Left ventricle myocardium inferior (tissue), 1 donor: Measurements from ENCODE around the gene NACC2. TPM values are rescaled to one million over a fixed set of nuclear protein-coding genes. Genes with fewer than 3 reads are reported as not detected.

ENCODE experiments used
- DNase-seq: peaks from one replicate; pipeline ENCODE4 v3.0.0-alpha.2; 2020
- H3K27ac ChIP-seq: fragments of 200-600 bp; replicated peaks from 2 replicates; pipeline ENCODE4 v1.8.0; 2021
- H3K27me3 ChIP-seq: fragments of 200-600 bp; 2 replicates; pipeline ENCODE4 v1.8.0; 2021; ENCODE audit warnings: low read depth
- H3K36me3 ChIP-seq: fragments of 200-600 bp; 2 replicates; pipeline ENCODE4 v1.8.0; 2021
- H3K4me1 ChIP-seq: fragments of 200-600 bp; 2 replicates; pipeline ENCODE4 v1.8.0; 2021
- H3K4me3 ChIP-seq: fragments of 200-600 bp; 2 replicates; pipeline ENCODE4 v1.8.0; 2021; ENCODE audit warnings: mild to moderate bottlenecking, moderate library complexity
- H3K9me3 ChIP-seq: fragments of 200-600 bp; replicated peaks from 2 replicates; pipeline ENCODE4 v1.8.0; 2021
- intact Hi-C: fragments of 100-400 bp; cut with micrococcal nuclease; formaldehyde crosslinking; loops from one replicate; pipeline ENCODE4 v1.11.0; 2022
- total RNA-seq: library from RNA; stranded (reverse); fragmentation: NEBNext Ultra II Directional; extraction: Animal tissue kit (Norgen Biotek cat#: 25700); gene quantifications from one replicate; pipeline ENCODE4 v1.2.1, GENCODE V29; 2021
- TF ChIP-seq, protein P1 (sequence below): fragments of 200-600 bp; IDR thresholded peaks from 2 replicates; pipeline ENCODE4 v1.8.0; 2021; ENCODE audit warnings: antibody characterized with exemption, mild to moderate bottlenecking, borderline replicate concordance
- donor health status: DM: no; HTN: yes; CAD: no; lungs with severe emphysema.

The NACC2 gene
- total RNA-seq, 1 donor from 2014 or later = 29.5 TPM

DNA sequence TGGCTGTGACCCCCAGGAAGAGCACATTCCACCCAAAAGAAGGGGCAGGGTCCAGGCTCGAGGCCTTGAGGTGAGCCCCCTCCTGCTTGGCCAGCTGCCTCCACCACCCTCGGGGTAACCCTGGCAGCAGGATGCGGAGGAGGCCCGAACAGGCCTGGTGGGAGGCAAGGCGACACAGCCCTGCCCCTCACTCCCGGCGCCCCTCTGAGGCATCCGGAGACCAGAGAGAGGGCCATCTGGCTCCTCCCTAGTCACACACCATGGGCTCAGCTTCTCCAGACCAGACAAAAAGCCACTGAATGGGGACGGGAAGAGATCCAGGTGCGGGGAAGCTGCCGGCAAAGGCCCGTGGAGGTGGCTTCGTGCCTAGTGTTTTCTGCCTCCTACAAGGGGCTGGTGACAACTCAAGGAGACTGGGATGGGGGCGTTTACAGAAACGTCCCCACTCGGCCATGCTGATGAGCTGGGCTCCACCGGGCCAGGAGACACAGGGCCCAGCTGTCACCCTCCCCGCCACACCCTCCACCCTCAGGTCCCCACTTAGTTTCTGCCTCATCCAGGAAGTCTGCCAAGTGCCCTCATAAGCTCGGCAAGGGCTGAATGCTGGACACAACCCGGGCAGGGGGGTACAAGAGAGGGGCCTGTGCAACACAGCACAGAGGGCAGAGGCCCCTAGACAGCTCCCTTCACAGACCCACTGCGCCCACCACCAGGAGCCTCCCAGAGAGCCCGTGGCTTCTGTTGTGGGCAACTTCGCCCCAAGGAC lies 41.9 kb downstream of the NACC2 start:
- H3K9me3 ChIP-seq = no peaks in the 10 kb centered on the region
- H3K27ac ChIP-seq = peak overlapping the region; percentile 88
- TF ChIP-seq, protein P1, sequence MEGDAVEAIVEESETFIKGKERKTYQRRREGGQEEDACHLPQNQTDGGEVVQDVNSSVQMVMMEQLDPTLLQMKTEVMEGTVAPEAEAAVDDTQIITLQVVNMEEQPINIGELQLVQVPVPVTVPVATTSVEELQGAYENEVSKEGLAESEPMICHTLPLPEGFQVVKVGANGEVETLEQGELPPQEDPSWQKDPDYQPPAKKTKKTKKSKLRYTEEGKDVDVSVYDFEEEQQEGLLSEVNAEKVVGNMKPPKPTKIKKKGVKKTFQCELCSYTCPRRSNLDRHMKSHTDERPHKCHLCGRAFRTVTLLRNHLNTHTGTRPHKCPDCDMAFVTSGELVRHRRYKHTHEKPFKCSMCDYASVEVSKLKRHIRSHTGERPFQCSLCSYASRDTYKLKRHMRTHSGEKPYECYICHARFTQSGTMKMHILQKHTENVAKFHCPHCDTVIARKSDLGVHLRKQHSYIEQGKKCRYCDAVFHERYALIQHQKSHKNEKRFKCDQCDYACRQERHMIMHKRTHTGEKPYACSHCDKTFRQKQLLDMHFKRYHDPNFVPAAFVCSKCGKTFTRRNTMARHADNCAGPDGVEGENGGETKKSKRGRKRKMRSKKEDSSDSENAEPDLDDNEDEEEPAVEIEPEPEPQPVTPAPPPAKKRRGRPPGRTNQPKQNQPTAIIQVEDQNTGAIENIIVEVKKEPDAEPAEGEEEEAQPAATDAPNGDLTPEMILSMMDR = no peak
- no peak for DNase-seq
- intact Hi-C loops = no loop called here
- H3K27me3 ChIP-seq = no peaks in the 10 kb centered on the region
- H3K4me1 ChIP-seq = peaks cover 78% of the 10 kb centered on the region
- peak overlapping the region; percentile 69 for H3K4me3 ChIP-seq
- peaks cover 21% of the 10 kb centered on the region for H3K36me3 ChIP-seq

DNA sequence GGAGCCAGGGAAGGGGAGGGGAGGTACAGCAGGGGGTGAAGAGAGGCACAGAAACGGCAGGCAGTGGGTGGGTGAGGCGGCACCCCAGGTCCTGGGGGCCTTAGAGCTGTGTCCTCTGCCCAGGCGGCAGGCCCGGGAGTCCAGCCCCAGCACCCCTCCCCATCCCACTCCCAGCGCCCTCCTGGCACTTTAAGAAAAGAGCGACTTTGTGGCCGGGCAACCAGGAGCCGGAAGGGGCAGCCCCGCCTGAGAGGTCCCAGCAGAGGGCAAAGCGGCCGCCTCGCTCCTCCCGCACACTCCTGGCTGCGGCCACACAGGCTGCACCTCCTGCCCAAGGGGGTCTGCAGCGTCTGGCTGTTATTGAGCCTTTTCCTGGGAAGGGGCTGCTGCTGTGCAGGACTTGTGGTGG lies 42.6 kb downstream of the NACC2 start:
- DNase-seq = no peak
- TF ChIP-seq, protein P1 = peak; percentile 15
- intact Hi-C loops = no loop called here
- Histone ChIP-seq H3K27ac (peak overlapping the region; percentile 88), H3K36me3 (peaks cover 26% of the 10 kb centered on the region), H3K9me3 (no peaks in the 10 kb centered on the region), H3K4me3 (peak overlapping the region; percentile 69), H3K4me1 (peaks cover 82% of the 10 kb centered on the region), H3K27me3 (no peaks in the 10 kb centered on the region)

DNA sequence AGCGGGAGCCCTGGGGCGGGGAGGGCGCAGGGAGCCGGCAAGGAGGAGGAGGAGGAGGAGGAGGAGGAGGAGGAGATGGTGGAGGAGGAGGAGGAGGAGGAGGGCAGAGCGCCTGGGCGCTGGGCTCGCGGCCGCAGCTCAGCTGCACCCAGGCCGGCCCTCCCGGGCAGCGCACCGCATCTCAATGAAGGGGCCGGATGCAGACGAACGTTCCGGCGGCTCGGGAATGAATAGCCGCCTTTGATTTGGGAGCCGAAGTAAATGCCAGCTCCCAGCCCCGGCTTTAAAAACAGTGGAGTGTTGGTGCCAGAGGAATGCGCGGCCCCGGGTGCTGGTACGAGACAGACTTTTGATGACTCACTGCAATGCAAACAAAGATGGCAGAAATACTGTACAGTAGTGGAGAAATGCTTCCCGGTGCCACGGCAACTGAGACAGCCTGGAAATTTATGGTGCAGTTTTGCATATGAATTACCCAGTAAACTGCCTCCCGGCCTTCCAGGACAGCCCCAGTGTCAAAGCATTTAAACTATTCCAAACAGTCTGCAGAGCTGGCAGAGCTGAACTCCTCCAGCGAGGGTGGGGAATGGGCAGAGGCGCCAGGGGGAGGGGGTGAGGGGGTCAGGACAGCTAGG lies 43.1 kb downstream of the NACC2 start:
- H3K4me3 ChIP-seq = peak overlapping the region; percentile 69
- H3K36me3 ChIP-seq = peaks cover 27% of the 10 kb centered on the region
- H3K4me1 ChIP-seq = peaks cover 82% of the 10 kb centered on the region
- H3K27ac ChIP-seq = peak overlapping the region; percentile 88
- no peaks in the 10 kb centered on the region for H3K9me3 ChIP-seq
- DNase-seq = peak; percentile 56
- intact Hi-C loops = no loop called here
- TF ChIP-seq, protein P1 = no peak
- no peaks in the 10 kb centered on the region for H3K27me3 ChIP-seq

DNA sequence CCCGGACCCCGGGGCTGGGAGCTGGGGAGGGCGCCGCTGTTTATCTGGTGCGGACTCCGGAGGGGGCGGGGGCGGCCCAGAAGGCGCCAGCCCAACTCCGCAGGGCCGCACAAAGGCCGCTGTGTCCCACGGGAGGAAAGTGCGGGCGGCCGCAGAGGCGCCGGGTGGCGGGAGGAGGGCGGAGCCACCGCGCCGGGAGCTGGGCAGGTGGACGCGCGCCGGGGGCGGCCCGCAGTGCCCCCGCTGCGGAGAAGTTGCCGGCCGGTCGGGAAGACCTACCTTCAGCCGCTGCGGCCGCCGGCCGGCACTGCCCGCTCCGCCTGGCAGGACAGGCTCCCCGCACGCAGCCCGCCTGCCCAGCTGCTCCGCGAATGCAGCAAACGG lies 43.6 kb downstream of the NACC2 start:
- Histone ChIP-seq H3K9me3 (no peaks in the 10 kb centered on the region), H3K27me3 (no peaks in the 10 kb centered on the region), H3K4me1 (peaks cover 82% of the 10 kb centered on the region), H3K36me3 (peaks cover 32% of the 10 kb centered on the region), H3K4me3 (peak overlapping the region; percentile 69), H3K27ac (peak overlapping the region; percentile 88)
- TF ChIP-seq, protein P1 = no peak
- intact Hi-C loops = no loop called here
- DNase-seq = no peak

DNA sequence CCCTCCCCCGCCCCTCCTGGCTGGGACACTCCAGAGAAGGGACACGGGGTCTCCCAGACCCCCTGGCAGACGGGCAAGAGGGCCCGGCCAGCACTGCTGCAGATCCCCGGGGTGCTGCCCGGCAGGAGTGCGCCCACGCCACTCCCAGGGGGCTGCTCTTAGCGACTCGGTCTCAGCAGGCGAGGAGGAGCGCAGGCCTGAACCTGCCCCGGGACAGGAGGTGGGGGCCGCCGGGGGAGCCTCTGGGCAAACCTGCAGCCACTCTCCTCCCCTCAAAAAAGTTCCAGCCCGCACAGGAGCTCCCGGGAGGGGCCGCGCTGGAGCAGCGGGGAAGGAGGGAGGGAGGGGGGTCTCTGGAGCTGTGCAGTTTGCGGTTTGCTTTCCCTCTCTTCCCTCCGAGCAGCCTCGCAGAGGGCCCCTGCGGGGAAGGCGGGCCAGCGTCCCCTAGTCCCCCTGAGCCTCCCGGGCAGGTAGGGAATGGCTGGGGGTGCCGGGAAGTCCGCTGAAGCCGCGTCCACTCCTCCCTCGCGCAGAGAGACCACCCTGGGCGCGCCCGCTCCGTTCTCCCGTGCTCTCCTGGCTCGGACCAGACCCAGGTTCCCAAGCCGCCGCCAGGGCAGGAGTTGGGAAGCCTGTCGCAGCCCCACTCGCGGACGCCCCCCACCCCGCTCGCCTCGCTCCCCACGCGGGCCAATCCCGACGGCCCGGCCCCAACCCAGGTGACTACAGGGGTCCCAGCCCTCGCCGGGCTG lies 44.2 kb downstream of the NACC2 start:
- Histone ChIP-seq H3K4me1 (peaks cover 82% of the 10 kb centered on the region), H3K36me3 (peaks cover 36% of the 10 kb centered on the region), H3K4me3 (peak overlapping the region; percentile 69), H3K27ac (peak overlapping the region; percentile 88), H3K9me3 (no peaks in the 10 kb centered on the region), H3K27me3 (no peaks in the 10 kb centered on the region)
- intact Hi-C loops = no loop called here
- no peak for DNase-seq
- TF ChIP-seq, protein P1 = no peak
